HG03378 (cell line): ENCODE data around the gene AIF1L.
"Not testable (repeated sequence)": the region's sequence is repeated elsewhere in the genome, so short reads cannot be mapped to it uniquely, and the experiment has no call there.

ENCODE experiments used
- ATAC-seq: cut with Tn5 transposase; IDR thresholded peaks from one replicate; pipeline ENCODE4 v1.9.1; 2021; ENCODE audit warnings: mild to moderate bottlenecking, moderate library complexity; ENCODE audit not compliant: unreplicated experiment

AIF1L gene

DNA sequence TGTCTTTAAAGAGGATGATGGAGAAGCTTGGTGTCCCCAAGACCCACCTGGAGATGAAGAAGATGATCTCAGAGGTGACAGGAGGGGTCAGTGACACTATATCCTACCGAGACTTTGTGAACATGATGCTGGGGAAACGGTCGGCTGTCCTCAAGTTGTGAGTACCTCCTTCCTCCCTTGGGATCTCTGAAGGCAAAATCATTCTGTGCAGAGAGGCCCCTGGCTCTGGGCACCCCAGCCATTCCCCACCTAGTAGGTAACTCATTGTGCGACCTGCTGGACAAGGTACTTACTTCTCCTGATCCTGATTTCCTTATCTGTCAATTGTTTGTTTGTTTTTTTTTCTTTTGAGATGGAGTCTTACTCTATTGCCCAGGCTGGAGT is 21.4 kb downstream of the AIF1L start:
- ATAC-seq = no peak

DNA sequence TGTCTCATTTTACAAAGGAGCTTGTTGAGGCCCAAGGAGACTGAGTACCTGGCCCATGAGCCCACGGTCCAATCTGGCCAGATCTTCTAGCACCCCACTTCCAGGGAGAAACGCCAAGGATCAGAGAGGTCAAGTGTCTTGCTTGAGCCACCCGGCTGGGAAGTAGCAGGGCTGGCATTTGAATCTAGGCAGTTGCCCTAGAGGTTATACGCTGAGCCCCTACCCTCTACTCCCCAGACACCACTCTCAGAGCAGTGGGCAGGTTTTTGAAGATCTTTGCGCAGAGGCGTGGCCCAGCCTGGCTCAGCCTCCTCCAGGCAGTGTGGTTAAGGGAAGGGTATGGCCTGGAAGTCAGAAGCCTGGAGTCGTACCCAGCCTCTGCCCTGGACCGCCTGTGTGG is 23.3 kb downstream of the AIF1L start:
- no peak for ATAC-seq

DNA sequence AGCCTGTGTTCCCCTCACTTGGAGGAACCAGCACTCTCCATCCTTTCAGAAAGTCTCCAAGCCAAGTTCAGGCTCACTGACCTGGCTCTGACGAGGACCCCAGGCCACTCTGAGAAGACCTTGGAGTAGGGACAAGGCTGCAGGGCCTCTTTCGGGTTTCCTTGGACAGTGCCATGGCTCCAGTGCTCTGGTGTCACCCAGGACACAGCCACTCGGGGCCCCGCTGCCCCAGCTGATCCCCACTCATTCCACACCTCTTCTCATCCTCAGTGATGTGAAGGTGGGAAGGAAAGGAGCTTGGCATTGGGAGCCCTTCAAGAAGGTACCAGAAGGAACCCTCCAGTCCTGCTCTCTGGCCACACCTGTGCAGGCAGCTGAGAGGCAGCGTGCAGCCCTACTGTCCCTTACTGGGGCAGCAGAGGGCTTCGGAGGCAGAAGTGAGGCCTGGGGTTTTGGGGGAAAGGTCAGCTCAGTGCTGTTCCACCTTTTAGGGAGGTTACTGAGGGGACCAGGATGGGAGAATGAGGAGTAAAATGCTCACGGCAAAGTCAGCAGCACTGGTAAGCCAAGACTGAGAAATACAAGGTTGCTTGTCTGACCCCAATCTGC is 24.4 kb downstream of the AIF1L start:
- no peak for ATAC-seq

DNA sequence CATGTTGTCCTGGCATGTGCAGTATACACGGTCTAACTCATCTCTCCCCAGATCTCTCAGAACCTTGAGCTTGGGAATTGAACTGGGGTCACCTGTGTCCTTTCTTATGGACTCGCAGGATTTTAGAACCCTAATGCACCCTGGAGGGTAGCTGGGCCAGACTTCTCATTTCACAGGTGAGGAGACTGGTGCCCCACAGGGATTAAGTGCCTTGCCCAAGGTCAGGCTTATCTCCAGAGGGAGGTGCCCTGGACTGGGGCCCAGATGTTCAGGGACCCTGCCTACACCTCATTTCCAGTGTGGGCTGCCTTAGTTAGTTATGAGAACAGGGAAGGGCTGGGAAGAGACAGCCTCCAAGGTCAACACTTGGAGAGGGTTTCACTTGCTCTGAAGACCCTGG is 25.0 kb downstream of the AIF1L start:
- no peak for ATAC-seq

DNA sequence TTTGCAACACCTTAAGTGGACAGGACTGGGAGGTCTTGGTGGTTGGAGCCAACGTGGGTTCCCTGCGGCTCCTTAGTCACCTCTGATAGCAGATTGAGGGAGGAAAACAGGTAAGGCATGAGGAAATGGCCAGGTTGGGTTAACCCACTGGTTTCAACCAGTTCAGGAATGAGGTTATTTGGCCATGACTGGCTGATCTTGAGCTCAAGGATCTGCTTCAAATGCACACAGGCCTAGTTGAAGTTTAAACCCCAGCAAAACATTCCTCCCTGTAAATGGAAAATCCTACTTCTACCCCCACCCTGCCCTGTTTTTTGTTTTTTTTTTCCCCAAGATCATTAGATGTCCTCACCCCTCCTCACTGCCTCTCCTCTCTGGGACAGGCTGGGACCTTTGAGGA is 25.8 kb downstream of the AIF1L start:
- no peak for ATAC-seq

DNA sequence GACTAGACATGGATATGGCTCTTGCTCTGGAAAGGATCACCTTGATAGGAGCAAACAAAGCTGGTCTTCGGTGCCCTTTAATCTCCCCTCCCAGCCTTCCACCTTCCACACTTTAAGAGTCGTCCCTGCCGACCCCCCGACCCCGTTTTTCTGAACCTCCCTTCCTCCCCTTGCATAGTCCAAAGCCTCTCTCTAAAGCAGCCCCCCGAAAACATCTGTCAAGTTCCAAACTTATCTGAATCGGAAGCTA is 28.6 kb downstream of the AIF1L start:
- ATAC-seq = no peak

DNA sequence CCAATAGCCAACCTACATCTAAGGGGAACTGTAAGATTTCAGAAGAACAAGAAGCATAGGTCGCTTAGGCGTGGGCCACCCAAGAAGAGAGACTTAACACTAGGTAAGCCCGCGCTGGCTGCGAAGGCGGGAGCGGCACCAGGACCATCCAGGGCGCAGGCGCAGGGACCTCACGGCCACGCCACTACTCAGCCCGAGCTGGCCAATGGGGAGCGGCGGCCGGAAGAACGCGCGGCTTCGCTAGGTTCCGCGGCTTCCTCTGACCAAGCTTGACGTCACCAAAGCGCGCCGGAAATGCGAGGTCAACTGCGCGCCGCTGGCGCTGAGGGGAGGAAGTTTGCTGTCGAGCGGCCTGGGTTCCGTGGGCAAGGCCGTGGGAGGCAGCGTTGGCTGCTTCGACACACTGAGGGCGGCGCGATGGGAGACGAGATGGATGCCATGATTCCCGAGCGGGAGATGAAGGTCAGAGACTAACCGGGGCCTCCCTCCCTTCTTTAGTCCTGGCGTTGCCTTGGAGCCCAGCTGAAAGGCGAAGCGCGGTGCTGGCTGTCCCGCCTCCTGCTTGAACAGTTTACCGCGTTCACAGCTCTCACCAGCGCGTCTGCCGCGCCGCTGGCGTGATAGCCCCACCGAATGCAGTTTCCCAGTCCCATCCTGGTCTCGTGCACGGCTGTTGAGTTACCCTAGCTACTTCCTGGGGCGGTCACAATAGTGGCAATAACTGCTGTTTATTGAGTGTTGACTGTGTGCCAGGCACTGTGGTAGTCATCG is 29.1 kb downstream of the AIF1L start, which contains the start of gene NUP214:
NUP214 (plus strand) TSS at position 299 of the 771 bp plus-strand sequence; CDS start at position 418, 119 bp downstream.
- peak; percentile 75 for ATAC-seq

DNA sequence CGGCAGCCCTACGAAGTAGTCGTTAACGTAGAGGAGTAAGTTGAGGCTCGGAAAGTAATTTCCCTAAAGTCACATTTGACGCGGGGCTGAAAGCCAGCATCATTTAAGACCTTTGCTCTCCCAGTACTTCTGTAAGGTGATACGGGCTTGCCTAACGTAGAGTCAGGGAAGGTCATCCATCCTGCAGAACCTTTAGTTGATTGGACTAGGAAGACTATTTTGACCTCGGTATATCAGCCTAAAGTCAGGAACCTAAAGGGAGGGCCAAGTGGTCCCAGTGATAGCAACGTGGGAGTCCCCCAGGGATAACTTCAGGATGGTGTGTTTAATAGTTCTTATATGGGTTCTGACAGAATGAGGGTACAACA is 29.7 kb downstream of the AIF1L start:
- ATAC-seq = peak; percentile 12

DNA sequence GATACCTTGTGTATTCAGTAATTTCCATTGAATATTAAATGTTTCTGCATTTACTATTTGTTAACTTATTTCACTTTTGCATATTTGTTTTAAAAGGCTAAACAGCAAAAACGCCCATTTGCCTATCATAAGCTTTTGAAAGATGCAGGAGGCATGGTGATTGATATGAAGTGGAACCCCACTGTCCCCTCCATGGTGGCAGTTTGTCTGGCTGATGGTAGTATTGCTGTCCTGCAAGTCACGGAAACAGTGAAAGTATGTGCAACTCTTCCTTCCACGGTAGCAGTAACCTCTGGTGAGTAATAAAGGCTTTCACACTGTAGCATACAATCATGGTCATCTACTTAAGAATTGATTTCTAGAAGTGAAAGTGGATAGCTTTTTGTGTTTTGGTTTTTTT is 32.9 kb downstream of the AIF1L start:
- no peak for ATAC-seq

DNA sequence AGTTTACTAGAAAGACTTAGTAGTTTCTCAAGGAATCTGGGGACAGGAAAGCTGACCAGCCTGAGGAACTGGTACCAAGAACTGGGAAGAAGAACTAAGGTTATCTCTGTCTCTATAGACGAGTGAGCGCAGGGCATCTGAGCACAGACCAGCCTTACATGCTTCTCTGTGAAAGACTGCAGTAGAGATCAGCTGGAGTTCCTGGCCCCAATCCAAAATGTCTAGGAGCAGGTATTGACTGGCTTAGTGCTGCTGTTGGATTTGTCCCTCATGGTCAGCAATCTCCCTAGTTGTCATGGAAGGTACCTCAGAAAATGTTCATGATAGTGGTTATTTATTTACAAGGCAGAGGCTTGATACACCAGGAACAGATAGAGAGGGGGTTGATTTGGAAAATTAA is 42.3 kb downstream of the AIF1L start:
- ATAC-seq = no peak

DNA sequence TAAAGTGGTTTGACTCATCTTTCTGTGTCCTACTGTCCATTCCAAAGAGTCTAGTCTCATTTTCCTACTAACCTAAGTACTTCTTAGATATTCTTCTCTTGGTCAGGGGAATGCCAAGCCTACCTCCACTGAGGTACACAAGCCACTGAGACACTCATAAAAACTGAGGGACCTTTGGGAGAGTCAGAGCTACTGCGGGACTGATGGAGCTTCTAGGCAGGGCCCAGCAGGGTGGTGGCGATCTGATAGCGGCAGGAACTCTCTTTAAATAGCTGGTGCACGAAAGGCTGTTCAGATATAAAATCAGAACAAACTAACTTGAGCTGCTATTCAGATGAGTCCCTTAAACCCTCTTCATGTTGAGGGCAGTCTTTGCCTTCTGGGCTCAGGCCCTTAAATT is 43.8 kb downstream of the AIF1L start:
- no peak for ATAC-seq

DNA sequence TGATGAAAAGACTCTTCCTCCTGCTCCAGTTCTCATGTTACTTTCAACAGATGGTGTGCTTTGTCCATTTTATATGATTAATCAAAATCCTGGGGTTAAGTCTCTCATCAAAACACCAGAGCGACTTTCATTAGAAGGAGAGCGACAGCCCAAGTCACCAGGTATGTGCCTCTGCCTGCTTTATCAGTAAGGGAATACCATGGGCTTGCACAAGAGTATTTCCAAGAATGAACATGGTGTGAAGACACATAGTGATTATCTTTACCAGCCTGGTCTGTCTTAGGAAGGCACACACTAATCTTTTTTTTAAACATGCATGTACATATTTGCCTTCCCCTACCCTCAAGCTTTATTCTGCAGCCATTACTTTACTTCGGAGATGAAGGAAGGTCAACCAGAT is 44.2 kb downstream of the AIF1L start:
- no peak for ATAC-seq

DNA sequence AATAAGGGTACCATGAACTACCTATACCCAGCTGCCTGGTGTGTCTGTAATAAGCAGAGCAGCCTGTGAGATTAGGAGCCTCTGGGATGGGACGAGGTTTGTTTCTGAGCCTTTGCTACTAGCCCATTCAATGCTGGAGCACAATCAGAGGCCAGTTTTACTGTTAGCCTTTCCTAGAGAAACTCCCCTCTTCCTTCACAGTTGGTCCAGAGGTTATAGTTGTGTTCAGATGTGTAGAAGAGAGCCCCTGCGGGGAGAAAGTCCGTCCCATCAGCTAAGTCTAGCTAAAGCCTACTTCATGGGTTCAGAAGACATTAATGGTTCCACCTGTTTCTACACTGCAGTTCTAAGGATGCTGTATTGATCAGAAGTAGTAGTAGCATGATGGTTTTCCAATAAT is 45.8 kb downstream of the AIF1L start:
- no peak for ATAC-seq

DNA sequence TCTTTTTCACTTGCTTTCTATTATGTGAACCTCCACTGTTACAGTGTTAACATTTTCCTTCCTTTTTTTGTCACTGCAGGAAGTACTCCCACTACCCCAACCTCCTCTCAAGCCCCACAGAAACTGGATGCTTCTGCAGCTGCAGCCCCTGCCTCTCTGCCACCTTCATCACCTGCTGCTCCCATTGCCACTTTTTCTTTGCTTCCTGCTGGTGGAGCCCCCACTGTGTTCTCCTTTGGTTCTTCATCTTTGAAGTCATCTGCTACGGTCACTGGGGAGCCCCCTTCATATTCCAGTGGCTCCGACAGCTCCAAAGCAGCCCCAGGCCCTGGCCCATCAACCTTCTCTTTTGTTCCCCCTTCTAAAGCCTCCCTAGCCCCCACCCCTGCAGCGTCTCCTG is 47.9 kb downstream of the AIF1L start:
- ATAC-seq = no peak

DNA sequence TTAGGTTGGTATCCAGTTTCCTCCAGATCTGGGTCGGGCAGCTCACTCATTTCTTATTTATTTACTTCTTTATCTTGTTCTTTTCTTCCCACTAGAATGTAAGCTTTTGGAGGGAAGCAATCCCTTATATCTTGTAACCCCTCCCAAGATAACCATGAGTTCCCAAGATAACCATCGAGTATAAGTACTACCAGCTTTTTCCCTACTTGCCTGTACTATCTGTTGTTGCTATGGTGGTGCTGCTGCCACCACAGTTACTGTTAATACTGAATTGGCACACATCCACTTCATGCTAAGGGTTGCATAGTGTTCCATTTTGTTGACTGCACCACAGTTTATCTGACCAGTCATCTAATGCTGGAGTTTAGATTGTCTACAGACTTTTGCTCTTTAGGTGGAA is 48.9 kb downstream of the AIF1L start:
- ATAC-seq = no peak

DNA sequence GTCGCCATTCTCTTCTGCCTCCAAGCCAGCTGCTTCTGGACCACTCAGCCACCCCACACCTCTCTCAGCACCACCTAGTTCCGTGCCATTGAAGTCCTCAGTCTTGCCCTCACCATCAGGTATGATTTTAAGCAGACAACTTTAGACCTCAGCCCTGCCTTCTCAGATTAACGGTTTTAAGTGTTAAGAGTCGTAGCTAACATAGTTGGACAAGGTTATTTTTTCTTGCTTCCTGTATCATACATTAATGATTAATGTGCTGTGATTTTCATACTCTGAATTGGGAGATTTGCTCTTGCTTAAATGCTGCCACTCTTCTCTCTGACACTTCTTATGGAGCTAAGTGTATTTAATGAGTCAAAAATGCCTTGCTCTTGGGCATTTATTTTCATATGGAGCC is 49.9 kb downstream of the AIF1L start:
- no peak for ATAC-seq

DNA sequence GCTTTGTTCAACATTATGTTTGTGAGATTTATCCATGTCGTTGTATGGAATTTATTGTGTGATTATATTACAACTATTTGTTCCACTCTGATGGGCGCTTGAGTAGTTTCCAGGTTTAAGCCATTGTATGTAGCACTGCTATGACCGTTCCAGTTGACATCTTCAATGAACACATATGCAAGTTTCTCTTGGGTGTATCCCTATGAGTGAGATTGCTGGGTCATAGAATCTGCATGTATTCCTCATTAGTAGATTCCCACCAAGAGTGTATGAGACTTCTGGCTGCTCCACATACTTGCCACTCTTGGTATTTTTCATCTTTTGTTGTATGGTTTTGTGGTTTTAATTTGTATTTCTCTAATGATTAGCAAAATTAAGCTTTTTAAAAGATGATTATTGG is 51.9 kb downstream of the AIF1L start:
- ATAC-seq = no peak

DNA sequence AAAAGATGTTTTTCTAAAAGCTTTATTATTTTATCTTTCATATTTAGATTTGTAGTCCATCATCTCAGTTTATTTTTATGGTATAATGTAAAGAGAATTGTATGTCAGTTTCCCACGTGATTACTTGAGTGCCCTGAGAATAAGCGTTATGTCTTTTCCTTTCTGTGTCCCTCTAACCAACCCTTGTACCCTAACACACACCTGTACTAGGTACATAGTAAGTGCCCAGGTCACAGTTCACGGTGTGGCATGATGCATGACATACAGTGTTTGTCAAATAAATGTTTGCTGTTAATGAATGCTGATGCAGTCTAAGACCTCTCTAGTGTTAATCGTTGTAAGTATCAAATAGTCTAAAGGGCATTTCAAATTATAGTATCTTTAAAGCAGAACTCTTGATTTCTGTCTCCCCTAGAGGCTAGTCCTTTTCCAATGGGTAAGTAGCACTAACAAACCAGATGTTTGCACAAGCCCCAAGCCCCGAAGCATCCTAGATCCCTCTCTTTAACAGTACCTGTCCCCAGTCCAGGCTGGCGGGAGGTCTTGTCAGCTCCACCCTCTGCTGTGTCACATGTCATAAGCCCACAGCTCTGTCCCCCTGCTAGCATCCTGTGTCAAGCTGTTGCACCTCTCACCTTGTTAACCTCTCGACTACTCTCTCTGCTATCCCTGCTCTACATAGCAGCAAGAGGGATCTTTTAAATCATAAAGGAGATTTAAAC is 52.8 kb downstream of the AIF1L start:
- no peak for ATAC-seq

DNA sequence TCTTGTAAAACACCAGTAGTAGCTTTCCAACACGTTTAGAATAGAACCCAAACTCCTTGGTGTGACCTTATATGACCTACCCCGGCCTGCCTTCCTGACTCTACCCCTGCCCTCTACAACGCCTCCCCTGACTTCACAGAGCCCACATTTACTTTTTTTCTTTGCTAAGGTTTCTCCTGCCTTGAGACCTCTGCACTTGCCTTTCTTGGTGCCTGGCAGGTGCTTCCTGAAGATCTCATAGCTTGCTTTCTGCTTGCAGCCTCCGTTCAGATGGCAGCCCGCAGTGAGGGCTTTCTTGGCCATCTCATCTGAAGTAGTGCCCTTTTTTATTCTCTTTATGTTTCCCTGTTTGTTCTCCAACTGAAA is 53.3 kb downstream of the AIF1L start:
- no peak for ATAC-seq

DNA sequence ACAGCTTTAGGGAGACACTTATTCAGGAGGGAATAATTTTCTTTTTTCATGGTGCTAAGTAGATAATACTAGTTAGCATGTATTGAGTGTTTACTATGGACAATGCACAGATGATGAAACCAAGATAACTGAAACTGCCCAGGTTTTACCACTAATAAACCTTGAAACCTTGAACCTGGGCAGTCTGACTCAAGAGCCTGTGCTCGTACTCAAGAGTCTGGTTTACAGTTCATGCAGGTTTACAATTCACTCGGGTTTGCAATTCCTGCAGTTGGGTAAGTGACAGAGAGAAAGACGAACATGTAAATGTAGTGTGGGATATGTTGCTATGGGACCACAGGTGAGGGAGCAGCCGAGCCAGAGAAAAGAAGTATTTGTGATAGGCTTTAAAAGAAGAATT is 57.3 kb downstream of the AIF1L start:
- no peak for ATAC-seq

DNA sequence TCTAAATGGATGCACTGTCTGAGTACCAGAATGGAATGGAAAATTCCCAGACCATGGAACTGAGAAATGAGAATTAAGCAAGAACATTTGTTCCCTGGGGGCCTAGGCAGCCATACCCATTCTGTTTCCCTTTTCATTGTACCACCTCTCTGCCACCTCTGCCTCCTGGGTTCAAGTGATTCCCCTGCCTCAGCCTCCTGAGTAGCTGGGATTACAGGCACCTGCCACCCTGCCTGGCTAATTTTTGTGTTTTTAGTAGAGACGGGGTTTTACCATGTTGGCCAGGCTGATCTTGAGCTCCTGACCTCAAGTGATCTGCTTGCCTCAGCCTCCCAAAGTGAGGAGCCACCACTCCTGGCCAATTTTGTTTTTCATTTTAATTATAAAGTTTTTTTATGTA is 62.3 kb downstream of the AIF1L start:
- not testable (repeated sequence) for ATAC-seq

DNA sequence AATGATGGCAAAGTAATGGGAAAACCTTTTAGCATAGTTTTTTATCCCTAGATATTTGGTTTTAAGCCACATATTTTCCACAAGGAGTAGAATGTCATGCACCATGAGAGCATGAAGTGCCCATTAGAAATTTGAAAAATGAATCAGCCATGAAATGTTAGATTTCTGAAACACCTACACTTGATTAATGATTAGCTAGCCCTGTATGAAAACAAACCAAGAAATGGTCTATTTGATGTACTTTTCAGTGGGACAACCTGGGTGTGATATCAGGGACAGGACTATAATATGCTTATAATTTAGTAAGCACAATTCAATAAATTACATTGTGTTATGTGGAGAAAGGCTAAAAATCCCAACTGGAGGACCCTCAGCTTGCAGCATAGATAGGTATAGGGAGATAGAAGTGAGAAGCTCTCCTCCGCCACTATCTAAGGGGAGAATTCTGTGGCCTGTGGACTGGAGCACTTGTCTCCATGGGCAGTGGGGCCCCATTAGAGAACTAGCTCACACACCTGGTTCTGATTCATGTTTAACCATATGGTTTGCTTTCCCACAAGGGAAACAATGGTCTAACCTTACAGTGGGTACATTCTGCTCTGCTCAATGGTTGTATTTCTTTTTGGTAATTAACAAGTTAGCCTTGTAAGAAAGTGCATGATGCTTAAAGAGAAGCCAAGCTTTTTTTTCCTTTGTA is 64.2 kb downstream of the AIF1L start:
- ATAC-seq = no peak
